Amygdala (tissue), 56 donors: Measurements from ENCODE around the gene SSH3.

Source experiments
- DNase-seq, 56 donors: peaks; one replicate each; lab custom pipeline; 2025; lab: John Stamatoyannopoulos, UW

Gene SSH3

GRCh38 chr11:67278939-67279588, 24.3 kb upstream of the SSH3 start:
- no peak for DNase-seq

- no peak for DNase-seq
These were observed 23.6 kb upstream of the SSH3 start for GRCh38 chr11:67279589-67280340.

DNA sequence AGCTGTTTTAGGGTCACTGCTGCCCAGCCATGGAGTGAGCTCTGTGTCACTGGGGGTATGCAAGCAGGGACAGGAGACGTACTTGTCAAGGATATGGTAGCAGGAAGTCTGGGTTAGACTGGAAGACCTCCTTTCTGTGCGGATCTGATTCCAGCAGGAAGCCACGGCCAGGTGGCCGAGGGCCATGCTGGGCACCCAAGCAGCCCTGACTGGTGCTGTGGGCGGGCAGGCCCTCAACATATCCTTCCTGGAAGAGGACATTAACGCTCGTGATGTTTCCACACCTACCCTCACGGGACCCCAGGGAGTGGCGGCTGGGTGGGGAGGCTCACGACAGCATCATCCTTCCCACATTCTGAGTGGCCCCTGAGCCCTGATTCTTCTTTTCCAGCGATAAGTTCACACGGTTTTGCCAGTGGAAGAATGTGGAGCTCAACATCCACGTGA, 23.0 kb upstream of the SSH3 start:
- no peak for DNase-seq

DNA sequence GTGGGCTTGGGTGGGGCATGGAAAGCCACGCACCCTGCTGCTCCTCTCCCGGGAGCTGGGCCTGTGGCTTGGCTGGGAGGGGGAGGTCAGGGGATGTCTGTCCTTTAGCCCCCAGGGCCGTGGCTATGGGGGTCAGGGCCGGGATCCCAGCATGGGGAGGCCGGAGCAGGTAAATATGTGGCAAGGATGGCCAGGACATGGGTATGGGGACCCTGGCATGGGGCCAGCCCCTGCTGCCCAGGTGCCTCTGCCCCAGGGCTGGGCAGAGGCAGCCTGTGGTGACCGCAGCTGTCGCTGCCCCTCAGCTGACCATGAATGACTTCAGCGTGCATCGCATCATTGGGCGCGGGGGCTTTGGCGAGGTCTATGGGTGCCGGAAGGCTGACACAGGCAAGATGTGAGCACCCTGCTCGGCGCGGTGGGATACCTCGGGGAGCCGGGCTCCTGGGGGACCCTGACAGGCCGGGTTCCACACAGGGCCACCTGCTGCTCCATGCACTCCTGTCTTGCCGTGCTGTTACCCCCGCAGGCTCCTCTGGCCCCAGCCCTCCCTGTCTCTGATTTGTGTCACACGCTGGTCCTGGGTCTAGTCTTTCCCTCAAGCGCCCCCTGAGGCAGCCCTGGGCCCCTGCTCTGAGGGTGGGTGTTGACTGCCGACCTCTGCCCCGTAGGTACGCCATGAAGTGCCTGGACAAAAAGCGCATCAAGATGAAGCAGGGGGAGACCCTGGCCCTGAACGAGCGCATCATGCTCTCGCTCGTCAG, 22.4 kb upstream of the SSH3 start:
- DNase-seq = no peak

GRCh38 chr11:67281552-67282150, 21.7 kb upstream of the SSH3 start:
- no peak for DNase-seq

DNA sequence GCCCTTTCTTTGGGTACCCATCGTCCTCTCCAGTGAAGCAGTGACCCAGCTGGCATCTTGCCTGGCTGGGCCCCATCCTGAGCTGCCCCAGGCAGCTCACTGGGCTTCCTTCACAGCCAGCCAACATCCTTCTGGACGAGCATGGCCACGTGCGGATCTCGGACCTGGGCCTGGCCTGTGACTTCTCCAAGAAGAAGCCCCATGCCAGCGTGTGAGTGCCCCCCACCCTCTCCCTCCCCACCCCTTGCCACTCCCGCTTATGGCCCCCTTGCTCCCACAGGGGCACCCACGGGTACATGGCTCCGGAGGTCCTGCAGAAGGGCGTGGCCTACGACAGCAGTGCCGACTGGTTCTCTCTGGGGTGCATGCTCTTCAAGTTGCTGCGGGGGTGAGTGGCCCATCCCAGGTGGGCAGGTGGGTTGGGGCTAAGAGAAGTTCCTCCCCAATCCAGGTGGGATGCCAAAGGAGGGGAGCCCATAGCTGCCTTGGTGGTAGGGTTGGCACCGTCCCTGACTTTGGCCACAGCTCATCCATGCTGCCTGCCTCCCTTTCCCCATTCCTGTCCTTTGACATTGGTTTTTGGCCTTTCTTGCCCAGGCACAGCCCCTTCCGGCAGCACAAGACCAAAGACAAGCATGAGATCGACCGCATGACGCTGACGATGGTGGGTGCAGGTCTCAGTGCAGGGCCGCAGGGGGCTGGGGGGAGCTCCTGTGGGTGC, 21.0 kb upstream of the SSH3 start:
- DNase-seq = no peak

- no peak for DNase-seq
These were observed 20.4 kb upstream of the SSH3 start for GRCh38 chr11:67282876-67283371.

- DNase-seq = no peak
These were observed 19.8 kb upstream of the SSH3 start for GRCh38 chr11:67283481-67283963.

GRCh38 chr11:67284811-67285540, 18.4 kb upstream of the SSH3 start:
- DNase-seq = no peak

- DNase-seq = no peak
These were observed 17.5 kb upstream of the SSH3 start for GRCh38 chr11:67285541-67286498.

DNA sequence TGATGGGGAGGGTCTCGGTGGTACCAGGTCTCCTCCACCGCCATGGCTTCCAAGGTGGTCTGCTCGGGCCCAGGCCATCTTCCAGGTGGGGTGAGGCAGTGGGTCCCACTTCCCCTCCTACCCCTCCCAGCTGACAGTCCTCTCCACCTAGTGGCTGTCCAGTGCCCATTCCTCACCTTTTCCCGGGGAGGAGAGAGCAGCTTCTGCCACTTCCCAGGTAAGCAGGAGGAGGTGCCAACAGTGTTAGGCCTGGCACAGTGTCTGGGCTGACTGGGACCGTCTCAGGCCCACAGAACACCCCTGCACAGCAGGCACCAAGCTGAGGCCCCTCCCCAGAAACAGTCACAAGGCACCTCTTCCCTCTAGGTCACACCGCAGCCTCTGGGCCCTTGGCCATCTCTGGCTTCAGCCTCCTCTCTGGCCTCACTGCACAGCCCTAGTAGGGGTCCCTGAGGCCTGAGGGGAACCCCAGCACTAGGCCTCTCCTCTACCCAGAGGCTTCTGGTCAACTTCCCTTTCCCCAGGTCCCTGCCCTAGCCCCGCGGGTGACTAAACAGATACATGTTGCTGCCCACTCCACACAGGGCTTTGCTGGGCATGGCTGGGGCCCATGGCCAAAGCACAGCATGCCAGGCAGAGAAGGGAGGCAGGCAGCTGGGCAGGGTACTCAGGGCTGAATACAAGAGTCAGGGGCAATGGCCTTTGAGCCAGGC, 16.6 kb upstream of the SSH3 start:
- DNase-seq = peak in 4 of 56 donors; percentile 26 to 50 (median 38)

- DNase-seq = no peak
These were observed 15.8 kb upstream of the SSH3 start for GRCh38 chr11:67287355-67288197.

DNA sequence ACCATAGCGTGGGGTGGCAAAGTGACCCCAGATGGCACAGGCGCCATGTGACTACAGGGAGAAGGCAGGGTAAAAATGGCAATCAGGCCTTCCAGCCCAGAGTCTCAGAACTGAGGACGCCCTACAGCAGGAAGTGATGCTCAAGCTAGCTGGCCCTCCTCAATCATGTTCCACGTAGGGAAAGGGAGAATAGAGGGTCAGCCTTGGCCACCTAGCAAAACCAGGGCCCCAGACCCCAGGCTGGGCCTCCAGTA, 15.2 kb upstream of the SSH3 start:
- peak in 1 of 56 donors; percentile 36 for DNase-seq

GRCh38 chr11:67288452-67289225, 14.7 kb upstream of the SSH3 start:
- peak in 51 of 56 donors; percentile 35 to 92 (median 76) for DNase-seq

- DNase-seq = peak in 5 of 56 donors; percentile 54 to 72 (median 63)
These were observed 14.1 kb upstream of the SSH3 start, which contains the start of gene ANKRD13D for GRCh38 chr11:67289226-67289650. Gene ANKRD13D, plus strand, starts transcription at chr11:67289303. Its CDS starts 158 bp downstream, at chr11:67289461.
